HG03039 (cell line): ENCODE data around the gene OAS3.
"Not testable (repeated sequence)": the region's sequence is repeated elsewhere in the genome, so short reads cannot be mapped to it uniquely, and the experiment has no call there.

ENCODE experiments used
- ATAC-seq: cut with Tn5 transposase; IDR thresholded peaks from one replicate; pipeline ENCODE4 v1.9.1; 2021; ENCODE audit warnings: mild to moderate bottlenecking, moderate library complexity; ENCODE audit not compliant: unreplicated experiment

The OAS3 gene

DNA sequence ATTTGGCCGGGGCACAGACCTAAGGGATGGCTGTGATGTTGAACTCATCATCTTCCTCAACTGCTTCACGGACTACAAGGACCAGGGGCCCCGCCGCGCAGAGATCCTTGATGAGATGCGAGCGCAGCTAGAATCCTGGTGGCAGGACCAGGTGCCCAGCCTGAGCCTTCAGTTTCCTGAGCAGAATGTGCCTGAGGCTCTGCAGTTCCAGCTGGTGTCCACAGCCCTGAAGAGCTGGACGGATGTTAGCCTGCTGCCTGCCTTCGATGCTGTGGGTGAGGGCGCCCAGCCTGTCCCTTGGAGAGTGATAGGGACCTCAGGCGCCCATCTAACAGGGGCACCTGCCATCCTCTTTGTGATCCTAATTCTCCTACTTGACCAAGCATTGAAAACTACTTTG, 12.4 kb downstream of the OAS3 start:
- ATAC-seq: no peak

DNA sequence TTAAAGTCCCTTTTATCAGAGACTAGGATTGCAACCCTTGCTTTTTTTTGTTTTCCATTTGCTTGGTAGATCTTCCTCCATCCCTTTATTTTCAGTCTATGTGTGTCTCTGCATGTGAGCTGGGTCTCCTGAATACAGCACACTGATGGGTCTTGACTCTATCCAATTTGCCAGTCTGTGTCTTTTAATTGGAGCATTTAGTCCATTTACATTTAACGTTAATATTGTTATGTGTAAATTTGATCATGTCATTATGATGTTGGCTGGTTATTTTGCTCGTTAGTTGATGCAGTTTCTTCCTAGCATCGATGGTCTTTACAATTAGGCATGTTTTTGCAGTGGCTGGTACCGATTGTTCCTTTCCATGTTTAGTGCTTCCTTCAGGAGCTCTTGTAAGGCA, 18.9 kb downstream of the OAS3 start:
- ATAC-seq: not testable (repeated sequence)

DNA sequence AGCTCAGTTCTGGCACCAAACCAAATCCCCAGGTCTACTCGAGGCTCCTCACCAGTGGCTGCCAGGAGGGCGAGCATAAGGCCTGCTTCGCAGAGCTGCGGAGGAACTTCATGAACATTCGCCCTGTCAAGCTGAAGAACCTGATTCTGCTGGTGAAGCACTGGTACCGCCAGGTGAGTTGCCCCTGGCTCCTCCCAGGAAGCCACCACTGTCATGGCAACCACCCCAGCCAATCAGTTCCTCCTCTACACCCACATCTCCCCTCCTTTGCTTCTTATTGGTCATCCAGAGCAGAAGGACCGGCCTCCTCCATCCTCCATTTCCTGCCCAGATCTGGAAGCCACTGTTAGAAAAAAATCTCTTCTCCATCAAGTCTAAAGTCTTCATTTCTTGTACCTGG, 22.8 kb downstream of the OAS3 start:
- no peak for ATAC-seq

DNA sequence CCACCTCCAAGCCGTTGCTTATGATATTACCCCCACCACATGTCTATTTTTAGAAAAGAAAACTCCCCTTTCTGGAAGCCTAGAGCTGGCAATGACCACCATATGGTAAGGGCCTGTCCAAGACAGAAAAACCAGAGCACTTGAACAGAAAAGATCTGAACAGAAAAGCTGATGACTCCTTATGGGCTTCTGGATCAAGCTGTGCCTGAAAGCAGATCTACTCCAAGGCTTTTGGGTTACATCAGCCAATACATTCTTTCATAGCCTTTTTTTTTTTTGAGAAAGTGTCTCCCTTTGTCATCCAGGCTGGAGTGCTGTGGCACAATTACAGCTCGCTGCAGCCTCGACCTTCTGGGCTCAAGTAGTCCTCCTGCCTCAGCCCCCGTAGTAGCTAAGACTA, 23.3 kb downstream of the OAS3 start:
- no peak for ATAC-seq

DNA sequence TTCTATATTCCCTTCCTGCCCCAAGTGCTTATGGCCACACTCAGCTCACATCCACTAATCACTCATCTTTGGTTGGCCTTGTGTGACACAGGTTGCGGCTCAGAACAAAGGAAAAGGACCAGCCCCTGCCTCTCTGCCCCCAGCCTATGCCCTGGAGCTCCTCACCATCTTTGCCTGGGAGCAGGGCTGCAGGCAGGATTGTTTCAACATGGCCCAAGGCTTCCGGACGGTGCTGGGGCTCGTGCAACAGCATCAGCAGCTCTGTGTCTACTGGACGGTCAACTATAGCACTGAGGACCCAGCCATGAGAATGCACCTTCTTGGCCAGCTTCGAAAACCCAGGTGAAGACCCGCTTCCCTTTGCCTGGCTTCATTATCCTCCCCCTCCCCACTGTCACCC, 24.3 kb downstream of the OAS3 start:
- no peak for ATAC-seq

DNA sequence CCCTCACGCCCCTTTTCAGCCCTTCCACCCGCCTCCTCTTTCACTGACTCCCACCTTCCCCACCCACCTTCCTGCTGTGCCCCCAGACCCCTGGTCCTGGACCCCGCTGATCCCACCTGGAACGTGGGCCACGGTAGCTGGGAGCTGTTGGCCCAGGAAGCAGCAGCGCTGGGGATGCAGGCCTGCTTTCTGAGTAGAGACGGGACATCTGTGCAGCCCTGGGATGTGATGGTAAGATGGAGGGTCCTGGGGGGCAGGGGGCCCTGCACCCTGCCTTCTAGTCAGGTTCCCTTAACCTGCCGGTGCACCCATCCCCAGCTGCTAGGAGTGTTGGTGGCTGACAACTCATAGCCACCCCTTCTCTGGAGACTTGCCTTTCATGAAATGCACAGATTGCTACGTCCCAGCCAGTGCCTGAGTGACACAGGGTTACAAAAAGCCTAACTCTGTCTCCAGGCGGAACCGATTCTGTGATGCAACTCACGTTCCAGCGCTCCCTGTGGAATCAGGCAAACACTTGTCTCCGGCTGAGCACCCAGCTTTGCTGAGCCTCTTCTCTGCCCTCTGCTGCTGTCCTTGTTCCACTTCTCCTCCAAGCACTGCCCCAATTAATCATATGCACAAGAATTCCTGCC, 25.1 kb downstream of the OAS3 start:
- ATAC-seq: no peak

DNA sequence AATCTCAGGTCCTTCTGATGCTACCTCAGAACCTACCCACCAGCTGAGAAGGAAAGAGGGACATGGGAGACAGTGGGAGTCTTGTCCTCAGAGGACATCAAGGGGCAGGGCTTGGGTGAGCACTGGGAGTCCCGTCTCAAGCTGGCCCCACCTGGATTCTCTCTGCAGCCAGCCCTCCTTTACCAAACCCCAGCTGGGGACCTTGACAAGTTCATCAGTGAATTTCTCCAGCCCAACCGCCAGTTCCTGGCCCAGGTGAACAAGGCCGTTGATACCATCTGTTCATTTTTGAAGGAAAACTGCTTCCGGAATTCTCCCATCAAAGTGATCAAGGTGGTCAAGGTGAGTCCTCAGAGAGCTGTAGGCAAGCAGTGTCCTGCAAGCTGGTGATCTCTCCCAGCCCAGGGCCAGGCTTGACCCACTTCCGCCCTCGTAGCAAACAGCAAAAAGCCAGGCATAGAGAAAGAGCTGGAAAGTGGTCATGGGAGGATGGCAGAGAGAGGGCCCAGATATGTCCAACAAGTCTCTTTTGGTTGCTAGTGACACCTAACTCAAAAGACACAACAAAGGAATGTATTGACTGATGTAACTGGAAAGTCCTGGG, 25.9 kb downstream of the OAS3 start:
- no peak for ATAC-seq

DNA sequence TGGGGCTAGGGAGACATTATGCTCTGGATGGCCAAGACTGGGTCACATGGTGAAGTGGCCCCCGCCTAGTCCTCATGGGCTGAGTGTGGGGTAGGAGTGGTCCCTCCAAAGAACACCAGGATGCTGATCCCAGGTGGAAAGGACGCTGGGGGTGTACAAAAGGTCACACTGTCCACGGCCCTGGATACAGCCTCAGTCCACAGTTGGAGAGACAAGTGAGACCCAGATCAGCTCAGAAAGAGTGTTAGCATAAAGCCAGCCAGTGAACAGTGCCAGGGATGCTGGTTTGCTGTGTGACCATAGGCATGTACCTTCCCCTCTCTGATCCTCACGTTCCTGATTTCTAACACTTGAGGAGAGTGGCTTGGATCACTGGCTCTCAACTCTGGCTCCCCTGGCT, 26.6 kb downstream of the OAS3 start:
- ATAC-seq: no peak

DNA sequence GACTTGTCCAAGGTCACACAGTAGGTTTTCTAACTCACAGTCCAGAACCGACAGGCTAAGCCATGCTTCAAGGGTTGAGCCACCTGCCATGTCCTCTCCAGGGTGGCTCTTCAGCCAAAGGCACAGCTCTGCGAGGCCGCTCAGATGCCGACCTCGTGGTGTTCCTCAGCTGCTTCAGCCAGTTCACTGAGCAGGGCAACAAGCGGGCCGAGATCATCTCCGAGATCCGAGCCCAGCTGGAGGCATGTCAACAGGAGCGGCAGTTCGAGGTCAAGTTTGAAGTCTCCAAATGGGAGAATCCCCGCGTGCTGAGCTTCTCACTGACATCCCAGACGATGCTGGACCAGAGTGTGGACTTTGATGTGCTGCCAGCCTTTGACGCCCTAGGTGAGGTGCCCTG, 27.4 kb downstream of the OAS3 start:
- ATAC-seq: no peak

DNA sequence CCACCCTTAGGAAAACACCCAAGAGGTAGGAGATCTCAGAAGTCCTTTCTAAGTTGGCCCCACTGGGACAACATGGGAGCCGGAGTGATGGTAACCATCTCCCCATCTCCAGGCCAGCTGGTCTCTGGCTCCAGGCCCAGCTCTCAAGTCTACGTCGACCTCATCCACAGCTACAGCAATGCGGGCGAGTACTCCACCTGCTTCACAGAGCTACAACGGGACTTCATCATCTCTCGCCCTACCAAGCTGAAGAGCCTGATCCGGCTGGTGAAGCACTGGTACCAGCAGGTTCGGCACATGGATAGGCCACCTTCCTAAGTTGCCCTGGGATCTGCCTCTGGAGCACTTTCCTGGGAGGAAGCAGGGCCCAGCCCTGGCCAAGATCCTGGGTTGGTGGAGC, 29.0 kb downstream of the OAS3 start:
- ATAC-seq: no peak

DNA sequence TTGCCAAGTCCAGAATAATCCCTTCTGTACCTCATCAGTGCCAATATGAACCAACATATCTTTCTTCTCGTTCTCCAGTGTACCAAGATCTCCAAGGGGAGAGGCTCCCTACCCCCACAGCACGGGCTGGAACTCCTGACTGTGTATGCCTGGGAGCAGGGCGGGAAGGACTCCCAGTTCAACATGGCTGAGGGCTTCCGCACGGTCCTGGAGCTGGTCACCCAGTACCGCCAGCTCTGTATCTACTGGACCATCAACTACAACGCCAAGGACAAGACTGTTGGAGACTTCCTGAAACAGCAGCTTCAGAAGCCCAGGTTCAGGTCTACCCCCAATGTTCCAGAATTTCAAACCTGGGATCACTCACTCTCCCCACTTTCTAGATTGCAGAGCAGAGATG, 29.6 kb downstream of the OAS3 start:
- ATAC-seq: no peak

DNA sequence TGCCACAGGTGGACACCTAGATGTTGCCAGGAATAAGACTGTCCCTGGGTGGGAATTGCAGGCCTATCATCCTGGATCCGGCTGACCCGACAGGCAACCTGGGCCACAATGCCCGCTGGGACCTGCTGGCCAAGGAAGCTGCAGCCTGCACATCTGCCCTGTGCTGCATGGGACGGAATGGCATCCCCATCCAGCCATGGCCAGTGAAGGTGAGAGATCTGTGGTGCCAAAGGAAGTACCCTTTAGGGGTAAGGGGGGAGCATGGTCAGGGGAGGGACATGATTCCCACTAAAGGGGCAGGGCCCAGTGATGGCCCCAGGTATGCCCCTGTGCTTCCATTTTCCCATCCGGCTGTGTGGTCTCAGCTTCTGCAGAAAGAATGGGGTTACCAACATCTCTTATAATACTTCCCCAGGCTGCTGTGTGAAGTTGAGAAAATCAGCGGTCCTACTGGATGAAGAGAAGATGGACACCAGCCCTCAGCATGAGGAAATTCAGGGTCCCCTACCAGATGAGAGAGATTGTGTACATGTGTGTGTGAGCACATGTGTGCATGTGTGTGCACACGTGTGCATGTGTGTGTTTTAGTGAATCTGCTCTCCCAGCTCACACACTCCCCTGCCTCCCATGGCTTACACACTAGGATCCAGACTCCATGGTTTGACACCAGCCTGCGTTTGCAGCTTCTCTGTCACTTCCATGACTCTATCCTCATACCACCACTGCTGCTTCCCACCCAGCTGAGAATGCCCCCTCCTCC, 31.5 kb downstream of the OAS3 start:
- ATAC-seq: no peak

DNA sequence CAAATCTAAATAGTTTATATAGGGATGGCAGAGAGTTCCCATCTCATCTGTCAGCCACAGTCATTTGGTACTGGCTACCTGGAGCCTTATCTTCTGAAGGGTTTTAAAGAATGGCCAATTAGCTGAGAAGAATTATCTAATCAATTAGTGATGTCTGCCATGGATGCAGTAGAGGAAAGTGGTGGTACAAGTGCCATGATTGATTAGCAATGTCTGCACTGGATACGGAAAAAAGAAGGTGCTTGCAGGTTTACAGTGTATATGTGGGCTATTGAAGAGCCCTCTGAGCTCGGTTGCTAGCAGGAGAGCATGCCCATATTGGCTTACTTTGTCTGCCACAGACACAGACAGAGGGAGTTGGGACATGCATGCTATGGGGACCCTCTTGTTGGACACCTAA, 32.1 kb downstream of the OAS3 start:
- ATAC-seq: no peak

DNA sequence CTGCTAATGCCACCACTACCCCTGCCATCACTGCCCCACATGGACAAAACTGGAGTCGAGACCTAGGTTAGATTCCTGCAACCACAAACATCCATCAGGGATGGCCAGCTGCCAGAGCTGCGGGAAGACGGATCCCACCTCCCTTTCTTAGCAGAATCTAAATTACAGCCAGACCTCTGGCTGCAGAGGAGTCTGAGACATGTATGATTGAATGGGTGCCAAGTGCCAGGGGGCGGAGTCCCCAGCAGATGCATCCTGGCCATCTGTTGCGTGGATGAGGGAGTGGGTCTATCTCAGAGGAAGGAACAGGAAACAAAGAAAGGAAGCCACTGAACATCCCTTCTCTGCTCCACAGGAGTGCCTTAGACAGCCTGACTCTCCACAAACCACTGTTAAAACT, 33.0 kb downstream of the OAS3 start:
- ATAC-seq: no peak

DNA sequence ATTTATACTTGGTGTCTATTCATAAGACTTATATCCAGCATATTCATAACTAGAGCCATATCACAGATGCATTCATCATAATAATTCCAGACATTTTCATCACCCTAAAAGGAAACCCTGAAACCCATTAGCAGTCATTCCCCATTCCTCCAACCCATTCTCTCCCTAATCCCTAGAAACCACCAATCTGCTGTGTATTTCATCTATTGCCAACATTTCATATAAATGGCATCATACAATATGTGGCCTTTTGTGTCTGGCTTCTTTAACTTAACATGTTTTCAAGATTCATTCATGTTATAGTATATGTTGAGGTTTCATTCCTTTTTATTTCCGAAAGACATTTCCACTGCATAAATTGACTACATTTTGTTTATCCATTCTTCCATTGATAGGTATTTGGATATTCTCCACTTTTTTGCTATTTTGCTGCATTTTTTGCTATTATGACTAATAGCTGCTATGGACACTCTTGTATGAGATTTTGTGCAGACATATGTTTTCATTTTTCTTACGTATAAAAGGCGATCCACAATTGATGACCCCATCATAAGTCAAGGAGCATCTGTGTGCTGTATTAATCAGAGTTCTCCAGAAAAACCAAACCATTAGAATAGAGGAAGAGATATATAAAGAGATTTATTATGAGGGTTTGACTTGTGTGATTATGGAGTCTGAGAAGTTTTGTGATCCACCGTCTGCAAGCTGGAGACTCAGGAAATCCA, 34.9 kb downstream of the OAS3 start:
- ATAC-seq: no peak

DNA sequence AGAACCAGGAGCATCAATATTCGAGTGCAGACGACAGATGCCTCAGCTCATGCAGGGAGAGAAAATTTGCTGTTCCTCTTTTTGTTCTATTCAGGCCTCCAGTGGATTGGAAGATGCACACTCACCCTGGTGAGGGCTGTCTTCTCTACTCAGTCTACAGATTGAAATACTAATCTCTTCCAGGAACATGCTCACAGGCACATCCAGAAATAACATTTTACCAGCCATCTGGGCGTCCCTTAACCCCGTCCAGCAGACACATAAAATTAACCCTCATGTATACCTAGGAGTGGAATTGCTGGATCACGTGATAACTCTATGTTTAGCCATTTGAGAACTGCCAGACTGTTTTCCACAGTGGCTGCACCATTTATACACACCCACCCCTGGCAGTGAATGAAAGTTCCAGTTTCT, 35.6 kb downstream of the OAS3 start:
- ATAC-seq: no peak

DNA sequence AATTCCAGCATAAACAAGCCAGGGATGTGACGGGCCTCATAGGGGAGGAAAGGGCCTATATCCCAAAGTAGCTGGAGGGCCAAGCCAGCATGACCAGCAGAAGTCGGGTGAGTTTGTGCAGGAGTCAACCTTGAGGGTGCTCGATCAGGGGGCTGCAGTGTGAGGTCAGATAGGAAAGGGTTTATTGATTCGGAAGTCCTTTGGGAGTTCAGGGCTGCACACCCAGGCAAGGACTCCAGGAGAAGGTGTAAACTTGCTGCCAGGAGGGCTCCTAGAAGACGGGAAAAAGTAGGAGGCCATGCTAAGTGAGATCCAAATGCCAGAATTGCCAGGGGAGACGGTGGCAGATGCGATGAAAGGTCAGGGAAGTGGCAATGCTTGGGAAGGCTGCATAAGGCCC, 36.6 kb downstream of the OAS3 start:
- ATAC-seq: no peak

DNA sequence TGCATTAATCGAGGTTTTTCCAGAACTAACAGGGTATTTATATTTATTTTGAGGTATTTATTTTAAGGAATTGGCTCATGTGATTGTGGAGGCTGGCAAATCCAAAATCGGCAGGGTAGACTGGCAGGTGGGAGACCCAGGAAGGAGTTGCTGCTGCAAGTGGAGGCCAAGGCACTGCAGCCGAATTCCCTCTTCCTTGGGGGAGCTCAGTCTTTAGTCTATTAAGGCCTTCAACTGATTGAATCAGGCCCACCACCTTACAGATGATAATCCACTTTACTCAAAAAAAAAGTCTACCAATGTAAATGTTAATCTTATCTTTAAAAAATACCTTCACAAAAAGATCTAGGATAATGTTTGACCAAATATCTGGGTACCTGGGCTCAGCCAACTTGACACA, 38.9 kb downstream of the OAS3 start:
- ATAC-seq: no peak

DNA sequence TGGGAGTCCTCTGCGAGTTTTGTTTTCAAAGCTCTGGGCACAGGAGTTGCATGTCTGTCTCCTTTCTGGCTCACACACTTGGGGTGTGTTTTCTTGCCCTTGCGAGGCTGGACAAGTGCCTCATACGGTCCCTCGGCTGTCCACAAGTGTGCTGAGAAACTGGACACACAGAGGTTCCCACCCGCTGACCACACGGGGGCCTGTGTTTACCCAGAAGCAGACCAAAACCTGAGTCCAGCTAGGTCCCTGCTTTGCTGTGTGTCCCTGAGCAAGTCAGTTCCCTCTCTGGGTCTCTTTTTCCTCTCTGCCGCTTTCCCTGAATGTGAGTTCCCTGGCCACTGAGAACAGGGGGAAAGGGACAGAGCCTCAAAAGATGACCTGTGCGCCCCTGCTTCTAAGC, 39.4 kb downstream of the OAS3 start:
- no peak for ATAC-seq

DNA sequence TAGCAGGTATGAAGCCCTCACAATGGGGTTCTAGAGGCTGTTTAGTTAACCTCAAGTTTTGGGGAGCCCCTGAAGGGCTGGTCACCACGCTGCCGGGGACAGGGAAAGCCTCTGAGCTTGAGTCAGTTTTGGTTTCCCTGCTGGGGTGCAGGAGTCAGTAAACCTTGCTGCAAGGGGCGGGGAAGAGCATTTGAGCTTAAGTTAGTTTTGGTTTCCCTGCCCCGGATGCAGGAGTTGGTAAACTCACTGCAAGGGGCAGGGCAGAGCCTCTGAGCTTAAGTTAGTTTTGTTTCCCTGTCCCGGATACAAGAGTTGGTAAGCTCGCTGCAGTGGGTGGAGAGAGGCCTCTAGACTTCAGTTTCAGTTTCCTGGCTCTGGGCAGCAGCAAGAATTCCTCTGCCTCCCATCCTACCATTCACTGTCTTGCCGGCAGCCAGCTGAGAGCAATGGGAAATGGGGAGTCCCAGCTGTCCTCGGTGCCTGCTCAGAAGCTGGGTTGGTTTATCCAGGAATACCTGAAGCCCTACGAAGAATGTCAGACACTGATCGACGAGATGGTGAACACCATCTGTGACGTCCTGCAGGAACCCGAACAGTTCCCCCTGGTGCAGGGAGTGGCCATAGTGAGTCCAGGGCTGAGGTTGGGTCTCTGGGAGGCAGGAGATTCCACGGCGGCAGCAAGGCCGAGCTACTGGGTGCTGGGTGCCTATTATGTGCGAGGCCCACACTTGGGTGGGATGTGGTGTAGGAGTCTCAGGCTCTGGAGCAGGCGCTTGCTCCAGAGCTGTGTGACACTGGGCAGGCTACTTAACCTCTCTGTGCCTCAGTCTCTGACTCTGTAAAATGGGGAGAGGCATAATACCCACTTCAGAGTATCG, 40.1 kb downstream of the OAS3 start, which contains the start of gene OAS2:
TSS of gene OAS2 (plus strand) at position 357 of the 878 bp plus-strand sequence. CDS start at position 447, 90 bp downstream.
- ATAC-seq: peak; percentile 84
